ENCODE results near the gene EDC3. TPM values are rescaled to one million over a fixed set of nuclear protein-coding genes. Genes with fewer than 3 reads are reported as not detected.

EDC3 gene
- total RNA-seq, 1 experiment from 2014 or later: 5.3 TPM

GRCh38 chr15:74584204-74584603, 111.6 kb downstream of the EDC3 start:
- DNase-seq (ENCODE audit: low read depth): no peak

Other genes with a start within 250 kb of the EDC3 start
- gene UBL7, start 234.9 kb downstream of the EDC3 start, total RNA-seq (2014; rRNA removed; shearing (Covaris generic)): 109 and 115 TPM in 2 replicates
- 9.3 and 10.6 TPM in 2 replicates for gene ARID3B, start 154.8 kb downstream of the EDC3 start, total RNA-seq (2014; rRNA removed; shearing (Covaris generic))
- 55.2 and 57.4 TPM in 2 replicates for gene CLK3, start 80.2 kb downstream of the EDC3 start, total RNA-seq (2014; rRNA removed; shearing (Covaris generic))
- 0.92 and 3.8 TPM in 2 replicates for gene CYP1A1, start 29.5 kb upstream of the EDC3 start, total RNA-seq (2014; rRNA removed; shearing (Covaris generic))
- not detected in 2 replicates for gene CYP1A2, start 52.8 kb upstream of the EDC3 start, total RNA-seq (2014; rRNA removed; shearing (Covaris generic))
- 26.9 and 31.4 TPM in 2 replicates for gene CSK, start 86.1 kb upstream of the EDC3 start, total RNA-seq (2014; rRNA removed; shearing (Covaris generic))
- gene LMAN1L, start 116.8 kb upstream of the EDC3 start, total RNA-seq (2014; rRNA removed; shearing (Covaris generic)): not detected in 2 replicates
- not detected in 2 replicates for gene CPLX3, start 130.6 kb upstream of the EDC3 start, total RNA-seq (2014; rRNA removed; shearing (Covaris generic))
- gene ULK3, start 147.1 kb upstream of the EDC3 start, total RNA-seq (2014; rRNA removed; shearing (Covaris generic)): 17.6 and 24.3 TPM in 2 replicates
- gene SCAMP2, start 177.3 kb upstream of the EDC3 start, total RNA-seq (2014; rRNA removed; shearing (Covaris generic)): 15.9 and 16.8 TPM in 2 replicates
- 31.0 and 38.3 TPM in 2 replicates for gene MPI, start 194.0 kb upstream of the EDC3 start, total RNA-seq (2014; rRNA removed; shearing (Covaris generic))
- 14.2 and 19.1 TPM in 2 replicates for gene FAM219B, start 210.8 kb upstream of the EDC3 start, total RNA-seq (2014; rRNA removed; shearing (Covaris generic))
- 59.7 and 65.6 TPM in 2 replicates for gene COX5A, start 242.0 kb upstream of the EDC3 start, total RNA-seq (2014; rRNA removed; shearing (Covaris generic))